Activated CD8-positive, alpha-beta memory T cell treated with anti-CD3 and anti-CD28 coated beads for 24 hours (primary cell): ENCODE measurements around the gene CDKAL1.
"Not testable (repeated sequence)": the region's sequence is repeated elsewhere in the genome, so short reads cannot be mapped to it uniquely, and the experiment has no call there.

Experiments used
- DNase-seq: peaks from one replicate; pipeline ENCODE4 v3.0.0-alpha.2; 2020

CDKAL1 gene

DNA sequence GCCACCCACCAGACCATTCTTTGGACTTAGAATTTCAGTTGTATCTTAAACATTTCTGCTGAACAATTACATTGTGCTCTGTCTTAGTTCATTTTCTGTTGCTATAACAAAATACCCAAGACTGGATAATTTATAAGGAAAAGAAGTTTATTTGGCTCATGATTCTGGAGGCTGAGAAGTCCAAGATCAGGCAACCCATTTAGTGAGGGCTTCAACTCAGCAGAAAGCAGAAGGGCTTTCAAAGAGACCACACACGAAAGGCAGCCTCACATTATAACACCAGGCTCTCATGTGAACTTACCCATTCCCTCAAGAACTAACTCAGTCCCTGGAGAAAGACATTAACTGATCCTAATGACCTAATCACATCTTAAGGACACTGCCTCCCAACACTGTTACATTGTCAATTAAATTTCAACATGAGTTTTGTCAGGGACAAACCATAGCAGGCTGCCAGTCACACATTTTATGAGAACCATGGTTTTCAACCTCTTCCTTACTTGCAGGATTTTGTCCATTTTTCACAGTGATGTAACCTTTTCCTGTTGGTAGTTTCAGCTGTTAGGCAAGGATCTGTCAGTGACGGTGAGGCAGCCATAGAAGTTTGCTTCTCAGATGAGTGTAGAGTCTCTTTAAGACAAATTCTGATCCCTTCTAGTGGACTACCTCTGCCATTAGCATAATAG lies 659.7 kb downstream of the CDKAL1 start:
- no peak for DNase-seq

- DNase-seq: not testable (repeated sequence)
Measured at GRCh38 chr6:21195301-21195700, 661.0 kb downstream of the CDKAL1 start.

DNA sequence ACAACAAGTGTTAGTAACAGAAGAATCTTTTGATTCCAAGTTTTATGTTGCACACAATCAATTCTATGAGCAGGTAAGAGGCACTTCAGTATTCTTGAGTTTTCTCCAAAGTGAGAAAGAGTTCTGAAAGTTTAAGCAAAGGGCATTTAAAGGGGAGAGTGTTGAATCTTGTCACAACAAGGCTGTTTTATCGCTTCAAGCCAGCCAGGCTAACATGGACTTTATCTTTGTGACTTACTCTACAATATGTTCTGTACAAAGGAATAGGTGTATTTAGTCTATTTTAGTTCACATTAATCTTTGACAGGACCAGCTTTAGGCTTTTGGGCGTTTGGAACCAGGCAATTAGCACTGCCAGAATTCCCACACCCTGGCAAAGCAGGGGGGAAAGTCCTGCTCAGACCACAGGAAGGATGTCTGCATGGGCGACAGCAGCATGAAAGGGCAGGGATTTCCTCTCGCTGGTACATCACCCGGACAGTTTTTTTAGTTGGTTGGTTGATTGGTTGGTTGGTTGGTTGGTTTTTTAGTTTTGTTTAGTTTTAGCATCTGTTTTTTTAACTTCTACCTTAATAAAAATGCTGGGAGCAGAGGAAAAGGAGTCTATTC lies 663.9 kb downstream of the CDKAL1 start:
- DNase-seq: no peak

- DNase-seq: no peak
Measured at GRCh38 chr6:21199262-21199661, 665.0 kb downstream of the CDKAL1 start.

- no peak for DNase-seq
Measured at GRCh38 chr6:21200134-21200870, 666.0 kb downstream of the CDKAL1 start.

DNA sequence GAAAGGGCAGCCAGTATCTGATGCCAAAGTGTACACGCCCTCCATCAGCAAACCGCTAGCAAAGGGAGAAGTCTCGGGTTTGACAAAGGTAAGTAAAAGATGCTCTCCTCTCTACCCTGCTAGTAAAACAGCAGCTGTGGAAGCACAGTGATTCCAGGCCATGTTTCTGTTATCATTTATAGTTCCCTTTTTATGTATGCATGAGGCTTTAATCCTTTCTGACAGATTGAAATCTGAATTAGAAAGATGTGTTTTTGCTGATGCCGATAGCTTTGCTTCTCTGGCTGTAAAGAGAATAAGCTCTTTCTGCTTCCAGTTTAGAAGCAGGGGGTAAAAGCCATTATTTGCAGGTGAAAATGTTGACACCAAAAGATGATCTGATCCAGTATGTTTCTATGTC lies 666.9 kb downstream of the CDKAL1 start:
- DNase-seq: no peak

DNA sequence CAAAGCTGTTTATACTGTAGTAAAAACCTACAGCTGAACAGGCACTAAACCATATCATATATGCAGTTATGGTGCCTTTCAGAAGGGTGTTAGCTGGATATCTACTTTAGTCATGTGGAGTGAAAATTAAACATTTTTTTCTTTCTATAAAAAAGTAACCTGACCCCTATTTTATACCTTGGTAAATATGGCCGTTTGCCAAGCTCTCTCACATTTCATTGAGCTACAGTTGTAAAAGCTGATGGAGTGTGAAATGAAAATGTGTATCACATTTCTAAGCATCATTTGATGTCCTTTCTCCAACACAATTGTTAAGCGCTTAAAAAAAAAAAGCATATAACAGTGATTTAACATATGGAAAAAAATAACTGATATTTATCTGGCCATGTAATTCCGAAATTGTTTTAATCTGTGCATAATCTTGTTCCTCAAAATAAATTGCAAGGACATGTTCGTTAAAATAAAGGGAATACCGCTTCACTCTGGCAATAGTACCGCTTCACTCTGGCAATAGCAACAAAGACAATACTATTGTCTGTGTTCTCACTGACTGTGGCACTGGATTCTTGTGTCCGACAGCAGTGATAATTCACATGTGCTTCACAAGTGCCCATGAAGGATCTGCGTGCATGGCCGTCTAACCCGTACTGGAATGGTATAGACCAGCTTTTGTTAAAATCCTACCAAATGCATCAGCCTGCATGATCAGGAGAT lies 667.5 kb downstream of the CDKAL1 start:
- DNase-seq: no peak

- DNase-seq: no peak
Measured at GRCh38 chr6:21202521-21202920, 668.3 kb downstream of the CDKAL1 start.

GRCh38 chr6:21204951-21205350 lies 670.7 kb downstream of the CDKAL1 start:
- no peak for DNase-seq

- DNase-seq: no peak
Measured at GRCh38 chr6:21208081-21208795, 674.0 kb downstream of the CDKAL1 start.

- DNase-seq: no peak
Measured at GRCh38 chr6:21208796-21209186, 674.5 kb downstream of the CDKAL1 start.

DNA sequence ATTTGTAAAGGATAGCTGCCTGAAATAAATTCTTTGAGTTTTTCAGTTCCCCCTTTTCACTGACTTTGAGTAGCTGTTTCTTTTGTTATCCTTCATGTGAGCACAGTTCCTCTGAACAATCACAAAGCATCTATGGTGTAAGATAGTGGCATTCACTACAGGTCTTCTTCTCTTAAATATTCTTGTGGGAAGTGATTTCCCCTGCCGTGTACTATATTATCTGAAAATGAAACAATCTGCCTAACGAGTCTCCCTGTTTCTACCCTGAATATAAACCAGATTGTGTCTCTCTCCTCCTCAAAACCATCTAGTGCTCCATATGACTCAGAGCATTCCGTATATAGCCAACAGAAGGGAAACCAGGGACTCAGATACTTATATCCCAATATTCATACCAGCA lies 679.2 kb downstream of the CDKAL1 start:
- DNase-seq: no peak

DNA sequence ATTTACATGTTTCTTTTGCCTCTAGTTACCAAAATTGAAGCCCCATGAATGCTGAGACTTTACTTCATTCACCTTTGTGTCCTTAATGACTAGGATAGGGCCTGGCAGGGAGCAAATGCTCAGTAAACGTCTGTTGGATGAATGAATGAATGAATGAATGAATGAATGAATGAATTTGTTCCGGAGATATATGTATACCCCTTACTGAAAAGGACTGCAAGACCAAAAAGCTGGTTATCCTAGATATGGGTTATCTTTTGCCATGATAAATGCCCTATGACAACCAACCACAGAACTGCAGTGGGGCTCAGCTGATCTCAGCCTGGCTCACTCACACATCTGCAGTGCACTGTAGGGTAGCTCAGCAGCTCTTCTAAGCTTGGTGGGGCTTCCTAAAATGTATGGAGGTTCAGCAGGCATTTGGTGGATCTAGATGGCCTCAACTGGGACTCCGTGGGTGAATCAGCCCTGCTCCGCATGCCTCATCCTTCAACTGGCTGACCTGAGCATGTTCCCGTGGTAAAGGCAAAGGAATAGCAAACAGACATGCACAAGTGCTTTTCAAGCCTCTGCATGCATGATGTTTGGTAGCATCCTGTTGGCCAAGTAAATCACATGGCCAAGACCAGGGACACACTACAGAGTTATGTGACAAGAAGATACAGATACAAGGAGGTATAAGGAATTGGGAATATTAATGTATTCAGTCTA lies 680.6 kb downstream of the CDKAL1 start:
- DNase-seq: no peak

DNA sequence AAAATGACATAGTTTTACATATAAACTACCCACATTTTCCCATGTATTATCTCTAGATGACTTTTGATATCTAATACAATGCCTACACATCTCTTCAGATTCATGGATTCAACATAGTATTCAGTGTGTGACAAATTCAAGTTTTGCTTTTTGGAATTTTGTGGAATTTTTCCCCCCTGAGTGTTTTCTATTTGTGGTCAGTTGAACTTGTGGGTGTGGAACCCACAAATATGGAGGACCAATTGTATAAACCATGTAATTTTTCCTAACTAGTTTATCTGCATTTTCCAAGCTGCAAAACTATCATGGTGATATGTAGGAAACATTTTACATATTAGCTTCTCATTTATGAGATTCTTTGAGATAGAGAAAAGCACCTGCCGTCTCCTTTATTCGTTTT lies 685.0 kb downstream of the CDKAL1 start:
- DNase-seq: no peak

DNA sequence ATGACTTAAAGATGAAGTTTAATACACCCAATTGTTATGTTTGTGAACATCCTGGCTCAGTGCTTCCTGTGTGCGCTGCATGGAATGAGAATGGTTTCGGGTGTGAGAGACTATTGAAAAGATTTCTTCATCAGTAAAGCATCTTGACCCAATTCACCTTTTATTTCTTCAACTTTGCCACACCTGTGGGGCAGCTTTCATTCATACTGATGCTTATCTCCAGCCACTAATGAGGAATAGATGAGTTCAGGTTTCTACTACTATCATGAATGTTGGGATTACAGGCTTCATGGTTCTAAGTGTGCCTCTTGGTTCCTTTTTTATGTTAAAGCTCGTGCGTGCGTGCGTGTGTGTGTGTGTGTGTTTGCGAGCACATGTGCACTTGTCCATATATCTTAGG lies 685.6 kb downstream of the CDKAL1 start:
- DNase-seq: no peak

- no peak for DNase-seq
Measured at GRCh38 chr6:21220271-21220987, 686.2 kb downstream of the CDKAL1 start.

- no peak for DNase-seq
Measured at GRCh38 chr6:21222656-21223055, 688.4 kb downstream of the CDKAL1 start.

DNA sequence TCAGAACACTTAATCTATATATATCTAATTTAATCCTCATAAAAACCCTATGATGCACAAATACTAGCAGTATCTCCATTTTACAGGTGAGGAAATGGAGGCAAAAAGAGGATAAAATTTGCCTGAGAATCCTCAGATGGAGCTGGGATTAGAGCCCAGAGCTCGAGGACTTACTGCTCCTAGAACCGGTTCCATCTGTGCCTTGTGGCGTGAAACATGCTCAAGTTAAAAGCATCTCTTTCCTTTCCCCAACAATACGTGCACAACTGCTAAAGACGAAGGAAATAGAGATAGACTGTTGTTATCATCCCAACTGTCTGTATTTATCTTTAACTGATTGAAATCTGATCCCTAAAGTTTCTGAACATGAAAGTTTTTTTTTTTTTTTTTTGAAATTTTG lies 691.7 kb downstream of the CDKAL1 start:
- no peak for DNase-seq

GRCh38 chr6:21227486-21227885 lies 693.2 kb downstream of the CDKAL1 start:
- DNase-seq: no peak

DNA sequence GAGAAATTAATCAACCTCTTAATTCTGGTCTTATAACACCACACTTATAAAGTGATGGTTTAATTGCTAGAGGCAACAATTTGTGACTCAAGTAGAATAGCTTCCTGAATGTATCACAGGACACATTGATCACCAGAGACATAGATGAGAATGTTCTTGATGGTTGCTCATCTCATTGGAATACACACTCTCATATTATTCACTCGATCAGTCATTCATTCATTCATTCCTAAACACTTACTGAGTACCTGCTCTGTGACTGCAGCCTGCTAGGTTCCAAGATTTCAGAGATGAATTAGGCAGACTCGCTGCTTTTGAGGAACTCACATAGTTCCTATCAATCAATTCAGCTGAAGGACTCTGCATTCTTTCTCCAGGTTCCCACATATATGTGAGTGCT lies 694.2 kb downstream of the CDKAL1 start:
- DNase-seq: no peak

DNA sequence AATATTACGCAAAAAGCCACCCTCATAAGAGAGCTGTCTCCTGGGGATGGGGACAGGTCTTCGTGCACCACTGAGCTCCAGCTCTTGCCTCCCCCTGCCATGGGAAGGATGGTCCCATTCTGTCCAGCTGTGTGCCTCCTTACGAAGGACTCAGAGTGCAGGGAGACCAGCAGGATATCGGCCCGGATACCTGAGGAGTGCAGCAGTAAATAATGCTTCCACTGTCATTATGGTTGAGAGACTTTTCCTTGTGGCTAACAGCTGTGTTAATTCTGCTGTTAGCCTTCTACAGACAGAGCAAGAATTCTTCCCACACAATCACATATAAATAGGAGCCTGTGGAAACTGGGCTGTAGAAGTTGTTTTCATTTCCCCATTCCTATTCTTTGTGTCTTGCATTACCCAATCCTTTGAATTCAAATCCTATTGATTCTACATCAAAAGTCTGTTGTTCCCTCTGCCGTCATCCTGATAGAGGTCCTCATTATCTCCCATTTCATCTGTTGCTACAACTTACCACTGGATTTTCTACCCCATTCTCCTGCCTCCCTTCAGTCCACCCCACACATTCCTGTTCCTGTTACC lies 694.7 kb downstream of the CDKAL1 start:
- no peak for DNase-seq
